DMS 273 (cell line): ENCODE results near the gene TNNI3.
"Not testable (repeated sequence)": the region's sequence is repeated elsewhere in the genome, so short reads cannot be mapped to it uniquely, and the experiment has no call there.

Experiments used
- DNase-seq: peaks from one replicate; lab custom pipeline; 2025; ENCODE audit not compliant: unreplicated experiment; lab: John Stamatoyannopoulos, UW

TNNI3 gene

GRCh38 chr19:55173186-55173713 is 15.7 kb upstream of the TNNI3 start:
- no peak for DNase-seq

- no peak for DNase-seq
Measured at GRCh38 chr19:55172741-55173140, 15.2 kb upstream of the TNNI3 start.

- not testable (repeated sequence) for DNase-seq
Measured at GRCh38 chr19:55172318-55172717, 14.8 kb upstream of the TNNI3 start.

- no peak for DNase-seq
Measured at GRCh38 chr19:55171440-55171839, 13.9 kb upstream of the TNNI3 start.

- DNase-seq: no peak
Measured at GRCh38 chr19:55169136-55169535, 11.6 kb upstream of the TNNI3 start.

GRCh38 chr19:55166530-55167268 is 9.2 kb upstream of the TNNI3 start, which contains the start of gene DNAAF3:
TSS of gene DNAAF3 (minus strand) at chr19:55166613. CDS start at chr19:55166413, 200 bp downstream.
- peak; percentile 98 for DNase-seq

- peak; percentile 91 for DNase-seq
Measured at GRCh38 chr19:55165952-55166529, 8.5 kb upstream of the TNNI3 start.

- DNase-seq: peak; percentile 65
Measured at GRCh38 chr19:55161571-55162322, 4.2 kb upstream of the TNNI3 start.

GRCh38 chr19:55160986-55161365 is 3.4 kb upstream of the TNNI3 start:
- DNase-seq: no peak

- DNase-seq: peak; percentile 97
Measured at GRCh38 chr19:55160128-55160985, 2.8 kb upstream of the TNNI3 start.

- peak; percentile 49 for DNase-seq
Measured at GRCh38 chr19:55158848-55159749, 1.6 kb upstream of the TNNI3 start.

GRCh38 chr19:55158423-55158822 is 891 bp upstream of the TNNI3 start:
- DNase-seq: no peak

GRCh38 chr19:55156202-55157063 is 1.1 kb downstream of the TNNI3 start:
- DNase-seq: peak; percentile 77

- DNase-seq: not testable (repeated sequence)
Measured at GRCh38 chr19:55155784-55156183, 1.7 kb downstream of the TNNI3 start.

- no peak for DNase-seq
Measured at GRCh38 chr19:55153652-55154264, 3.8 kb downstream of the TNNI3 start.

- DNase-seq: peak; percentile 58
Measured at GRCh38 chr19:55152017-55152416, 5.5 kb downstream of the TNNI3 start.

- DNase-seq: peak; percentile 30
Measured at GRCh38 chr19:55149078-55150003, 8.2 kb downstream of the TNNI3 start, which contains the start of gene TNNT1. TSS of gene TNNT1 (minus strand) at chr19:55149206. CDS start at chr19:55147157, 2,049 bp downstream.
